Measurements from ENCODE around the gene XPNPEP1. TPM values are rescaled to one million over a fixed set of nuclear protein-coding genes. Genes with fewer than 3 reads are reported as not detected.

Gene XPNPEP1
- polyA plus RNA-seq, 10 donors = 52.5 to 83.3 (median 67.0) TPM

DNA sequence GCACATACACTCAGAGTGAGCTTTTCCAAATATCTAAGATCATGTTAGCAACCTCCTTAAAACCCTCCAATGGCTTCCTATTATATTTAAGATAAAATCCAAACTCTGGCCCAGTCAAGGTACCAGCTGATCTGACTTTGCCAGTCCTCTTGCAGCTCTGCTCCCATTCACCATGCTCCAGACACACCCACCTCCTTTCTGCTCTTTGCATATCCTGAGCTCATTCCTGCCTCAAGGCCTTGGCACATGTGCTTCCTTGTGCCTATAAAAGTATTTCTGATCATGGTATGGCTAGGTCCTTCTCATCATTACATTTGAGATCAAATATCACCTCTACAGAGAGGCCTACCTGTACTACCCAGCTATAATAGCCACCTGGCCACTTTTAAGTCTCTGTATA is 27.5 kb downstream of the XPNPEP1 start:
- DNase-seq = no peak

- peak in 1 of 3 donors; percentile 48 for DNase-seq
Measured at GRCh38 chr10:109895095-109895818, 28.1 kb downstream of the XPNPEP1 start.

DNA sequence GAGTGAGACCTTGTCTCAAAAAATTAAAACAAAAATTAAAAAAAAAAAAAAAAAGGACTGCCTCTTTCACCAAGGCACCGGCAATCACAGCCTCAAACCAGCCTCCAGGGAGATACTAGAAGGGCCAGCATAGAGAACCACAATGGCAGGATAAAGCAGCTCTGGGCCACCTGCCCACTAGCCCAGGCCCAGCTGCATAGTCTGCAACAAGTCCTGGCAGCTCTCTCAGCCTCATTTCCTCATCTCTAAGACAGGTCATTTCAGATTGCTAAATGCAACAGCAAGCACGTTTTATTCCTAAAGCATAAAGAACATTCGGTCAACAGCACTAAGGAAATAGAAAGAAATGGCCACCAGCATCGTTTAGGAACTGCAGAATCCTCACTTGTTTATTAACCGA is 28.8 kb downstream of the XPNPEP1 start:
- peak in 2 of 3 donors; percentile 64 to 77 for DNase-seq

- no peak for DNase-seq
Measured at GRCh38 chr10:109893386-109893785, 29.9 kb downstream of the XPNPEP1 start.

DNA sequence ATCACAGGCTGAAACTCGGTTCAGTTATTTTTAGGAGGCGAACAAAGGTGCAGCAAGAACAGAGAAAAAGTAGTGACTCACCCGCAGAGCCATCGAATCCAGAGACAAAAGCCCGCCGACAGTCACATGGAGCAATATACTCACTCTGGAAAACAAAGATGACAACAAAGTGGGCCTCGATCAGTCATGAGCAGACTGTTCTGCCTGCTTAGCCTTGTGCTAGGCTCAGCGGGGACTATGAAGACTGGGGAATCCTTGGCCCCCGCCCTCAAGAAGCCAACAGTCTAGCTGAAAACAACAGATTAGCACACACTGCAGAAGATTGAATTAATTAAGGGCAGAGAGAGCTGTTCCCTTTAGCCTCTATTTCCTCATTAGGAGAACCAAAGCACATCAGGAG is 30.4 kb downstream of the XPNPEP1 start:
- DNase-seq = peak in 1 of 3 donors; percentile 53

- DNase-seq = no peak
Measured at GRCh38 chr10:109892117-109892516, 31.2 kb downstream of the XPNPEP1 start.

GRCh38 chr10:109891105-109891504 is 32.2 kb downstream of the XPNPEP1 start:
- no peak for DNase-seq

- peak in 1 of 3 donors; percentile 65 for DNase-seq
Measured at GRCh38 chr10:109889867-109890266, 33.4 kb downstream of the XPNPEP1 start.

DNA sequence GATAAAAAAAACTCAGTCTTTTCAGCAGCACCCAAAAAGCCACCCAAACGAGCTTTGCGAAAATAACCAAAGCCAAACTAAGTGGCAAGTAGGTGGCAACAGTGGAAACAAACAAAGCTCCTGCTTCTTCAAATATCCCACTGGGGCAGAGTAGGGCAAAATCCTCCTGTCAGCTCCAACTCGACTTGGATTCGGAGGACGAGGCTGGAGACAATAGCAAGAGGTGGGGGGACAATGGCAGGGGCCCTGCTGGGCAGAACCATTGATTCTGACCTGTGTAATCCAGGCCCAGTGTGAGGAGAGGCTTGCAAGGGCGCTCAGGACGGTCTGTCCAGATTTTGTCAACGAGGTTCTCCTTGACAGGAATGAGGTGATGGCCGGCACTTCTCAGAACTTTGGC is 35.5 kb downstream of the XPNPEP1 start:
- no peak for DNase-seq

DNA sequence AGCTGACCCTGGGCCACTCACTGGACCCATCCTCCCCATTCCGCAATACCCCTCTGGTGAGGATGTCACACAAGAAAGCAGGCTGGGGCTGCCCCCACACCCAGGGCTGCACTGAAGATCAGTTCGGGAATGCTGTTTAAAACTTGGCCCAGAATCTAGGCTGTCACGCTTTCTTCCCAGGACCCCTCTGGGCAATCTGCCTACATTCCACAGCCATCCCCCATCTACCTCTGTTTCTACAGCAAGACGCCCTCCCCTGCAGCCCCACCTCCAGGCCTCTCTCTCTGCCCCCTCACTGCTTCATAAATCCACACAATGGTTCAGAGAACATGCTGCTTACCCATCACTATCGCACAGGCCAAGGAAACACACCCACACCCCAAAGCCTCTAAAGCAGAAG is 36.1 kb downstream of the XPNPEP1 start:
- no peak for DNase-seq

GRCh38 chr10:109886781-109887140 is 36.5 kb downstream of the XPNPEP1 start:
- no peak for DNase-seq

DNA sequence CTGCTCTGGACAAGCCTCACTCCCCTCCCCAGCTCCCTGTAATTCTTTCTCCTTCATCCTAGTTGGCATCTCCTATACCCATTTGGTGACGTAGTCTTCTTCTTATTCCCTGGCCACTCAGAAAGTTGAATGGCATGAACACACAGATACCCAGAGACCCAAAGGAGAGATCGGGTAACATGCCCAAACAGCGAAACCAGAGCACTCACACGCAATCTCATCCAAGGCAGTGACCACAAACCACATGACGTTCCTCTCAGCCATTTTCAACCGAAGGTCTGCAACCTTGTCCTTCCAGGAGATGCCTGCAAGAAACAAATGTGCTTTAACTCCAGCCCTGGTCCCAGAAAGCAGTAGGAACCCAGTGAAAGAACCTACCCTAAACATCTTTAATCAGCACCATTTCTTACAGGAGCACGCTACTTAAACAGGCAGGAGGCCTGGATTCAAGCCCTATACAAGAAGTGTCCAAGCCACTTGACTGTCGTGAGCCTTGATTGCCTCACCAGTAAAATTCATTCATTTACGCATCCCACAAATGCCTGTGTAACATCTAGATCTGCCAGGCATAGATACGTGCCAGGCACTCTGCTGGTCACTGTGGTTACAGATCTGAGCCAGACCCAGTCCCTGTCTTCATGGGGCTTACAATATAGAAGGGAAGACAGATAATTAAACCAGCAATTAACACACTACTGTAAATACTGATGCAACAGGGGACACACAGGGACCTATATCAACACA is 37.1 kb downstream of the XPNPEP1 start:
- no peak for DNase-seq

GRCh38 chr10:109883859-109884771 is 39.2 kb downstream of the XPNPEP1 start:
- peak; percentile 84 to 94 (median 93) for DNase-seq

DNA sequence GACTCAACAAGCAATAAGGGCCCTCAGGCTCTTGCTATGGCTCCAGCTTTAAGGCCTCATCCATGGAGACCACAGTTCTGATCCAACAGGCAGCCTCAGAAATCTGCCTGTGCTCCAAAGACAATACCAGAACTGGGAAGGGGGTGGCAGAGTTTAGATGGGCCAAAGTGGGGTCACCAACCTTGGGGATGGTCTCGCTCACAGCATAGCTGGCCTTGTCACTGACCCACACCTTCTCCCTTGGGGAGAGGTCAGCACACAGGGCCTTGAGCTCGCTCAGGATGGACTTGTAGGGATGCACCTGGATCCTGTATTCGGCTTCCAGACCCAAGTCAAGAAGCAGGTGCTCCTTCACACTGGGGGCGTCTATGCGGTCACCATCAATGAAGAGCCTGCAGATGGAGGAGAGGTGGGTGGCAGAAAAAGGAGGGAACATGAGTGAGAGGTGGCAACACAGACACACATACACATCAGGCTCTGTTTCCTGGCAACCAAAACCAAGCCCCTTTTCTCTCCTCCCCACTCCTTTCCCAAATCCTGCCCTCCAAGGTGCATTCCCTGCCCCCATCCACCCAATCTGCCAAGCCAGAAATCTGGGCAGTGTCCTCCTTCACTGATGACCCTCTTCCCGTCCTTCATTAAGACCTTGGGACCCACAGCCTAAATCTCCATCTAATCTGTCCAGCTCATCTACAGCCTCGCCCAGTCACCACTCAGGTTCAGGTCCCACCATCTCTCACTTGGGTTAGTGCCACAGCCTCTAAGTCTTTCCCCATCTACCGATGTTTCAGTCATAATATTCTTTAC is 40.9 kb downstream of the XPNPEP1 start:
- DNase-seq = no peak

DNA sequence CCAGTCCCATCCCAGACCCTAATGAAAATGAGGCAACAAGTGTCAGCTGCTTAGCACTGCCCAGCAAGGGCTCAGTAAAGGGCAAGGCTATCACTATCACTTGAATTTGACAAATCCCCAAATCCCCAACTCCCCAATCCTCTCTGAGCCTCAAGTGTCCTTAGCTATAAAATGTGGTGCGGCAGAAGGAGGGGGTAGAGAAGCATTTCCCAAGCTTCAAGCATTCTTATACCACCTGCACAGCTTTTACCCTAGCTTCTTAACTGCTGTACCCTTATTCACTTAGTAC is 41.6 kb downstream of the XPNPEP1 start:
- DNase-seq = no peak

GRCh38 chr10:109880886-109881768 is 42.2 kb downstream of the XPNPEP1 start:
- no peak for DNase-seq

DNA sequence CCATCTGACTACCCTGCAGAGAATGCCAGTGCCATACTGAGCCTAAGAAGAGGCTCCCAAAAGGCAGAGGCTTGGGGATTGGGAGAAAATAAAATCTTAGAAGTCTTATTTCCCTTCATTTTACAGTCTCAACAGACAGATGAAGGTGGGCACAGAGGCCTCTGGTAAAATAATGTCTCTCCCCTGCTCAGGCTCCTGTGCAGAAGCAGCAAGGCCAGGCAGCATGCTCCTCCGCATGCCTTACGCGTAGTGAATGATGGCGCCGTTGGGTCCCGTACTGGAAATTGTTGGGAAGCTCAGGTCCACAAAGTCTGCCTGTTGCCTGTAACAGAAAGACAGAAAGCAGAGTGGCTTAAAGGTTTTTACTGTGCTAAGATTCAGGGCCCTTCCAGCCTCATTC is 45.8 kb downstream of the XPNPEP1 start:
- DNase-seq = no peak

GRCh38 chr10:109875828-109876821 is 47.2 kb downstream of the XPNPEP1 start:
- DNase-seq = no peak

GRCh38 chr10:109875151-109875568 is 48.2 kb downstream of the XPNPEP1 start:
- DNase-seq = no peak
